Measurements from ENCODE around the gene DLL1.

The DLL1 gene

DNA sequence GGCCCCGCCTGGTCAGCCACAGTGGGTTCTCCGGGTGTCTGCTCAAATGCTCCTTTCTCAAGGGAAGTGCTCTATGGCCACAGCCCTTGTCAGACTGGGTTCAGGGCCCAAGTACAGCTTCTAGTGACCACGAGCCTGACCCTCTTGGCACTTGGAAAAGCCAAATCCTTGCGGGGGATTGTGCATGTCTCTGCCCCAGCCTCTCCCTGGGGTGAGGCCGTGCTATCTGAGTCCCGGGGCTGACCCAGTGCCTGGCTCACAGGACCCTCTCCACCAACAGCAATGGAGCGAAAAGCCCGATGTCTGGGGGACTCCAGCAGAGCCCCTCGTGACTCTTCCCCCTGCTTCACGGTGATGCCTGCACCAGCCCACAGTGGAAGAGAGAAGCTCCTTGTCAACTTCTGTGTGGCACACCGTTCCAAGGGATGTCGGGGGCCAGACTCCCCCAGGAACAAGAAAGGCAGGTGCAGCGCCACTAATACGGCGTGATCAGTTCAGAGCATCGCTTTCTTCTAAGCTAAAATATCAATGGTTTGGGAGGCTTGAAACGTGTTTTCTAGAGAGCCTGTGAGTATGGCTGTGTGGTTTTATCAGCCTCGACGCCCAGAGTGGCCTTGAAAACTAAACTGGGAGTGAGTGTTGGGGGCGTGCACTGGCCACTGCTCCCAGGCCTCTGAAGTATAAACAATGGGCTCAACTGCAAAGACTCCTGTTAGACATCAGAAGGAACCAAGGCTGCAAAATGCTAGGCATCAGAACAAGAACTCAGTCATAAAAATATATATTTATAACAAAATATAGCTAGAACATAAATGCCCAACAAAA lies 51.9 kb downstream of the DLL1 start:
- Histone ChIP-seq H3K4me2 (ENCODE audit: low read length) (no peak overlapping the region), H3K79me2 (ENCODE audit: low read length) (no peaks in the 10 kb centered on the region), H3K27ac (ENCODE audit: low read length) (no peak overlapping the region), H3K9ac (ENCODE audit: low read length) (no peak overlapping the region), H3K36me3 (replicated peaks; ENCODE audit: low read depth, low read length) (no peaks in the 10 kb centered on the region), H3K9me3 (ENCODE audit: insufficient read depth, low read length) (no peaks in the 10 kb centered on the region), H4K20me1 (ENCODE audit: insufficient read depth, low read length) (no peaks in the 10 kb centered on the region), H2AFZ (ENCODE audit: low read depth, low read length) (no peak overlapping the region), H3K4me3 (ENCODE audit: low read length) (no peak overlapping the region), H3K4me1 (ENCODE audit: low read length) (no peaks in the 10 kb centered on the region), H3K27me3 (ENCODE audit: low read depth, low read length) (no peaks in the 10 kb centered on the region)
- TF ChIP-seq CTCF (IDR thresholded peaks at IDR 0.05; ENCODE audit: low read depth, low read length) (no peak), EZH2phosphoT487 (IDR thresholded peaks at IDR 0.05; ENCODE audit: low read depth) (no peak)

DNA sequence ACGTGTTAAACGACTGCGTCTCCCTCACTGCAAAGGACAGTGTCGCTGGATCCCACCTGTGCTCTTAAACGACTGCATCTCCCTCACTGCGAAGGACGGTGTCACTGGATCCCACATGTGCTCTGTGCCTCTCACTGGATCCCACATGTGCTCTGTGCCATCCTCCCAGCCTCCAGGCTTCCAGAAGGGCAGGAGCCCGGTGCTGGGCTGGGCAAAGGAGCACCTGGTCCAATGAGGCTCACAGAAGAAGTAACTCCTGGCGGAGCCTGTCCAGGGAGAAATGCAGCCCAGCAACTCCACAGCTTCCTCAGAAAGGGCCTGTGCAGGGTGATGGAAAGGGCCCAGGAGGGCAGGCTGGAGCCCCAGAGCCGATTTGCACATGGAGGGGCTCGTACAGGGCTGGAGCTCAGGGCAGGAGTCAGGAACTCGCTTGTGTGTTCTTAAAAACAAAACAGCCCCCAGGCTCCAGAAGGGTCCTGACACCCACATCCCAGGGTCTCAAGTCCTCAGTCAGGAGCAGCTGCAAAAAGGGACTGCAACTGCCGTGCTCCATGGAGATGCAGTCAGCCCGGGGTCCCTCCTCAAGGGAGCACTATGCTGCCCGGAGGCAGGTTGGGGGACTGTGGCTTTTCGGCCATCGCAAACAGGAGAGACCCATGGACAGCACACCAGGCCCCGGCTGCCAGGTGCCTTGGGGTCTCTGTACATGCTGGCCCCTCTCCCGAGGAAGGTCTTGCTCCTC lies 52.7 kb downstream of the DLL1 start:
- Histone ChIP-seq H3K27ac (ENCODE audit: low read length) (no peak overlapping the region), H3K4me3 (ENCODE audit: low read length) (no peak overlapping the region), H4K20me1 (ENCODE audit: insufficient read depth, low read length) (no peaks in the 10 kb centered on the region), H2AFZ (ENCODE audit: low read depth, low read length) (no peak overlapping the region), H3K4me2 (ENCODE audit: low read length) (no peak overlapping the region), H3K79me2 (ENCODE audit: low read length) (no peaks in the 10 kb centered on the region), H3K36me3 (replicated peaks; ENCODE audit: low read depth, low read length) (no peaks in the 10 kb centered on the region), H3K9ac (ENCODE audit: low read length) (no peak overlapping the region), H3K9me3 (ENCODE audit: insufficient read depth, low read length) (no peaks in the 10 kb centered on the region), H3K4me1 (ENCODE audit: low read length) (no peaks in the 10 kb centered on the region), H3K27me3 (ENCODE audit: low read depth, low read length) (no peaks in the 10 kb centered on the region)
- TF ChIP-seq EZH2phosphoT487 (IDR thresholded peaks at IDR 0.05; ENCODE audit: low read depth) = no peak
- no peak for TF ChIP-seq CTCF (IDR thresholded peaks at IDR 0.05; ENCODE audit: low read depth, low read length)

- no peaks in the 10 kb centered on the region for H4K20me1 ChIP-seq (ENCODE audit: insufficient read depth, low read length)
- H3K36me3 ChIP-seq (replicated peaks; ENCODE audit: low read depth, low read length) = no peaks in the 10 kb centered on the region
- no peaks in the 10 kb centered on the region for H3K27me3 ChIP-seq (ENCODE audit: low read depth, low read length)
- H3K27ac ChIP-seq (ENCODE audit: low read length) = no peak overlapping the region
- no peaks in the 10 kb centered on the region for H3K79me2 ChIP-seq (ENCODE audit: low read length)
- H3K4me2 ChIP-seq (ENCODE audit: low read length) = no peak overlapping the region
- TF ChIP-seq CTCF (IDR thresholded peaks at IDR 0.05; ENCODE audit: low read depth, low read length) = no peak
- TF ChIP-seq EZH2phosphoT487 (IDR thresholded peaks at IDR 0.05; ENCODE audit: low read depth) = no peak
- no peak overlapping the region for H3K9ac ChIP-seq (ENCODE audit: low read length)
- H3K4me3 ChIP-seq (ENCODE audit: low read length) = no peak overlapping the region
- H2AFZ ChIP-seq (ENCODE audit: low read depth, low read length) = no peak overlapping the region
- H3K9me3 ChIP-seq (ENCODE audit: insufficient read depth, low read length) = no peaks in the 10 kb centered on the region
- no peaks in the 10 kb centered on the region for H3K4me1 ChIP-seq (ENCODE audit: low read length)
Measured at GRCh38 chr6:170236131-170236836, 54.6 kb downstream of the DLL1 start.

Data from OCI-LY3 (cell line).